Transverse colon (tissue), 4 donors: ENCODE data around the gene LHX3.

Experiments used
- EP300 ChIP-seq: sonication (generic); formaldehyde crosslinking; IDR thresholded peaks from one replicate; pipeline ENCODE4 v1.6.1; 2017; ENCODE audit warnings: antibody characterized with exemption, low read depth
- POLR2A ChIP-seq: fragments of 450-650 bp; IDR thresholded peaks from one replicate; pipeline ENCODE4 v1.6.1; 2016; ENCODE audit warnings: antibody characterized with exemption, mild to moderate bottlenecking, moderate library complexity
- POLR2AphosphoS5 ChIP-seq, 3 donors: sonication (generic); formaldehyde crosslinking; IDR thresholded peaks; one replicate each; pipeline ENCODE4 v1.6.1; 2016; ENCODE audit warnings: antibody characterized with exemption in 3 of 3
- TF ChIP-seq, protein P1 (sequence below), 5 experiments: fragments of 200-600 bp in 3 of 5; fragments of 450-650 bp in 2 of 5; sonication (generic) in 3 of 5; IDR thresholded peaks; 1 replicate in 2 of 5; 2 replicates in 3 of 5; pipeline ENCODE4 v1.5.1; 2016 to 2017; ENCODE audit warnings: antibody characterized with exemption in 5 of 5, inconsistent platforms in 3 of 5, mild to moderate bottlenecking in 2 of 5, moderate library complexity in 1 of 5

DNA sequence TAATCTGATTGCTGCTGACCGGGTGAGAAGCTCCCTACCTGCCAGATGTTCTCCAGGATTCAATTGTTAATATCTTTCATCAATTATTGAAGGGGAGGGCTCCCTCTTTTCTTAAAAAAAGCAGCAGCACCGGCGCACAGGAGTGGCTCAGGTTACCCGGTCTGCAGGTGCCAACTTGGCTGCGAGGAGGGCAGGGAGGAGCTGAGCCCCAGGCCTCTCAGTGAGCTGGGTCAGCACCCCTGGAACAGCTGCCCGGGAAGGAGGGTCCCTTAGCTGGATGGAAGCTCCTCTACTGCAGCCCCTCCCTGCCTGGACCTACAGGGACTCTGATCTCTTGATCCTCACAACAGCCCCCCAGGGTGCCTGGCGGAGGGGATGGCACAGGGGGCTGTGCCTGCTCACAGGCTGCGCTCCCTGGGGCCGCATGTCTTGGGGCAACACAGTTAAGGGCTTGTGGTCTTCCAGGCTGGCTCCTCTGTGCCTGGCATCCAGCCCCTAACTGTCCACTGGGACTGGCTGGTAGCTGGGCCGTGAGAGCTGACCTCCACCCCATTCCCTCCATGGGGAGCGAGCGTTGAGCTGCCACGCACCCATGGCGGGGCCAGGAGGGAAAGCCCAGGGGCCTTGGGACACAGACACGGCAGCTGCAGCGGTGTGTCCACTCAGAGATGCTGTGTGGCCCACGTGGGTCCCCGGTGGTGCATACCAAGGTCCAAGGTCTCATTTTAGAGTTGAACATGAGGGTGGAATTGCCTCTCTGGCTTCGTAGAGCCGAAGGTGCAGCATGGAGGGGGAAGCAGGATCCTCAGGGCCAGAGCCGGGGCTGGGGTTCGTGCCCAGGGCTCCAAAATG is 57.7 kb downstream of the LHX3 start:
- TF ChIP-seq POLR2A, result no peak
- TF ChIP-seq, protein P1, sequence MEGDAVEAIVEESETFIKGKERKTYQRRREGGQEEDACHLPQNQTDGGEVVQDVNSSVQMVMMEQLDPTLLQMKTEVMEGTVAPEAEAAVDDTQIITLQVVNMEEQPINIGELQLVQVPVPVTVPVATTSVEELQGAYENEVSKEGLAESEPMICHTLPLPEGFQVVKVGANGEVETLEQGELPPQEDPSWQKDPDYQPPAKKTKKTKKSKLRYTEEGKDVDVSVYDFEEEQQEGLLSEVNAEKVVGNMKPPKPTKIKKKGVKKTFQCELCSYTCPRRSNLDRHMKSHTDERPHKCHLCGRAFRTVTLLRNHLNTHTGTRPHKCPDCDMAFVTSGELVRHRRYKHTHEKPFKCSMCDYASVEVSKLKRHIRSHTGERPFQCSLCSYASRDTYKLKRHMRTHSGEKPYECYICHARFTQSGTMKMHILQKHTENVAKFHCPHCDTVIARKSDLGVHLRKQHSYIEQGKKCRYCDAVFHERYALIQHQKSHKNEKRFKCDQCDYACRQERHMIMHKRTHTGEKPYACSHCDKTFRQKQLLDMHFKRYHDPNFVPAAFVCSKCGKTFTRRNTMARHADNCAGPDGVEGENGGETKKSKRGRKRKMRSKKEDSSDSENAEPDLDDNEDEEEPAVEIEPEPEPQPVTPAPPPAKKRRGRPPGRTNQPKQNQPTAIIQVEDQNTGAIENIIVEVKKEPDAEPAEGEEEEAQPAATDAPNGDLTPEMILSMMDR (IDR thresholded peaks at IDR 0.05), result no peak
- no peak for TF ChIP-seq POLR2AphosphoS5 (IDR thresholded peaks at IDR 0.05)
- no peak for TF ChIP-seq EP300
